BJ (cell line): ENCODE data around the gene SNX30. TPM values are rescaled to one million over a fixed set of nuclear protein-coding genes. Genes with fewer than 3 reads are reported as not detected.

Experiments used
- CTCF ChIA-PET: fragments of 350-600 bp; formaldehyde crosslinking; extraction: SDS; loops from one replicate; lab custom pipeline; 2021; ENCODE audit warnings: antibody characterized with exemption, inconsistent platforms; lab: Yijun Ruan, JAX
- POLR2A ChIA-PET: fragments of 300-600 bp; sonication (Branson Sonifier 250); formaldehyde crosslinking; extraction: SDS; loops from one replicate; lab custom pipeline; 2021; ENCODE audit warnings: antibody characterized with exemption; lab: Charles Lee
- DNase-seq: peaks from one replicate; pipeline ENCODE4 v3.0.0-alpha.2; 2011; ENCODE audit warnings: low read depth
- H3K27me3 ChIP-seq: 2 replicates; pipeline ENCODE4 v1.6.0; 2011; ENCODE audit warnings: low read length; ENCODE audit not compliant: control insufficient read depth, insufficient read depth
- H3K36me3 ChIP-seq: 2 replicates; pipeline ENCODE4 v1.5.1; 2011; ENCODE audit warnings: low read length; ENCODE audit not compliant: control insufficient read depth, insufficient read depth
- H3K4me3 ChIP-seq: 2 replicates; pipeline ENCODE4 v1.5.1; 2011; ENCODE audit warnings: low read depth, mild to moderate bottlenecking, control low read depth, low read length
- polyA plus RNA-seq: library from polyadenylated mRNA; depleted of rRNA; stranded (reverse); fragments of >200 nt; gene quantifications from 2 replicates; pipeline ENCODE4 v1.2.3, GENCODE V29; 2011
- TF ChIP-seq, protein P1 (sequence below): IDR thresholded peaks from 2 replicates; pipeline ENCODE4 v1.5.1; 2011; ENCODE audit warnings: low read depth, mild to moderate bottlenecking, control low read depth, inconsistent platforms, low read length, moderate library complexity; ENCODE audit not compliant: insufficient read depth

SNX30 gene
- polyA plus RNA-seq, 1 experiment, result 6.1 TPM

DNA sequence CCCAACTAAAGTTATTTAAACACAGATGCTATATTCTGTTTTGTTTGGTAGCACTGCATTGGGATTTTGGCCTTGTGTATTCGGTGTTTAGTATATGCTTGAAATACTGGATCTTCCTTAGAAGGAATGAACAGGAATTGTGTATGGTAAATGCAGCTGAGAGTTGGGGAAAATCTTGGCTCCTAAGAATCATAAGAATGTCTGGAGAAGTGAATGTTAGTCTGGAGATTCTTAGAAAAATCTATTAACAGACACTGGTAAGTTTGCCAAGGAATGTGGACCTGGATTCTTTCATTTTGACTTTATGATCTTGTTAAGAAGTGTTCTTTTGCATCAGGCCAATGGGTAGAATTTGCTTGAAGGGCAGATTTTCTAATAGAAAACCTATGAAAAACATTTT is 38.9 kb downstream of the SNX30 start:
- peak; percentile 62 for DNase-seq
- CTCF ChIA-PET, result interaction anchor here (1.8 kb wide), 1 partner anchor 36 kb away, joined by 3 read pairs; no protein-coding TSS in a partner anchor
- no peaks in the 10 kb centered on the region for H3K36me3 ChIP-seq
- TF ChIP-seq, protein P1, sequence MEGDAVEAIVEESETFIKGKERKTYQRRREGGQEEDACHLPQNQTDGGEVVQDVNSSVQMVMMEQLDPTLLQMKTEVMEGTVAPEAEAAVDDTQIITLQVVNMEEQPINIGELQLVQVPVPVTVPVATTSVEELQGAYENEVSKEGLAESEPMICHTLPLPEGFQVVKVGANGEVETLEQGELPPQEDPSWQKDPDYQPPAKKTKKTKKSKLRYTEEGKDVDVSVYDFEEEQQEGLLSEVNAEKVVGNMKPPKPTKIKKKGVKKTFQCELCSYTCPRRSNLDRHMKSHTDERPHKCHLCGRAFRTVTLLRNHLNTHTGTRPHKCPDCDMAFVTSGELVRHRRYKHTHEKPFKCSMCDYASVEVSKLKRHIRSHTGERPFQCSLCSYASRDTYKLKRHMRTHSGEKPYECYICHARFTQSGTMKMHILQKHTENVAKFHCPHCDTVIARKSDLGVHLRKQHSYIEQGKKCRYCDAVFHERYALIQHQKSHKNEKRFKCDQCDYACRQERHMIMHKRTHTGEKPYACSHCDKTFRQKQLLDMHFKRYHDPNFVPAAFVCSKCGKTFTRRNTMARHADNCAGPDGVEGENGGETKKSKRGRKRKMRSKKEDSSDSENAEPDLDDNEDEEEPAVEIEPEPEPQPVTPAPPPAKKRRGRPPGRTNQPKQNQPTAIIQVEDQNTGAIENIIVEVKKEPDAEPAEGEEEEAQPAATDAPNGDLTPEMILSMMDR, result no peak
- no peak overlapping the region for H3K4me3 ChIP-seq
- POLR2A ChIA-PET, result interaction anchor here (0.5 to 0.6 kb wide), 2 partner anchors 70 to 389 kb away, joined by 5 read pairs; no protein-coding TSS in a partner anchor
- H3K27me3 ChIP-seq, result no peaks in the 10 kb centered on the region

DNA sequence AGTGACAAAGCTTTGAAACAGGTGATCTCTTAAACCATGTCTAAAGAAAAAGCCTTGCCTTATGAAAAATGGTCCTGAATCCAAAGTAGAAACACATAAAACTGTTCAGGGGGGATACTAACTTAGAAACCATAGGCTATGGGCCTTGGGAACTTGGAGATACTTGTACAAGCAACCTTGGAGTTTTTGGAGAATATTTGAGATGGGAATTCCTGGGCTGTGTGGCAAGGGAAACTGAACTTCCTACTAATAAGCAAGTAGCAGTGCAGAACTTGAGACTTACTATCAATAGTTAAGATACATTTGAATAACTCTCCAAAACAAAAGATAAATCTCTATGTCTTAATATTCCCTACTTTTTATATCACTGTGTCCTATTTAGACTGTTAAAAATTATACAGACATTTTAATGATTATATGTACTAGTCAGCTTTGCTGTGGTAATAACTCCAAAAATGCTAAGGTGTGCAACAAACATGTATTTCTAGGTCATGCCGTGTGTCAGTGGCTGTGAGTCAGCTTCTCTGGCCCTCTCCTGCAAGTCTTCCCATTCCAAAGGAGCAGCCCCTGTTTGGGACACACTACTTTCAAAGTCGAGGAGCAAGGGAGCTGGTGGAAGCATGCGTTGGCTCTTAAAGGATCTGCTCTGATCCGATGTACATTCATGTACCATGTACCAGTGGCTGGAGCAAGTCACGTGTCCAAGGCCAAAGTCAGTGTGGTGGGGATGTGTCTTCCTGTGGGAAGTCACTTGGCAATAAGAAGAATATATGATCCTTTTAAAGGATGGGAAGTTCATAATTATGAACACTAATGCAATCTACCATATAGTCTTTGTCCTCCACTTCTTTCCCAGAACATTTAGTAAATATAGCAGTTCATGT is 39.6 kb downstream of the SNX30 start:
- H3K4me3 ChIP-seq, result no peak overlapping the region
- DNase-seq, result no peak
- no peaks in the 10 kb centered on the region for H3K27me3 ChIP-seq
- ChIA-PET POLR2A (interaction anchor here (0.5 kb wide), 1 partner anchor 71 kb away, joined by 5 read pairs; no protein-coding TSS in a partner anchor), CTCF (interaction anchor here (0.7 to 1.8 kb wide), 2 partner anchors 36 to 48 kb away, joined by 3 read pairs; no protein-coding TSS in a partner anchor)
- TF ChIP-seq, protein P1, result no peak
- H3K36me3 ChIP-seq, result no peaks in the 10 kb centered on the region

DNA sequence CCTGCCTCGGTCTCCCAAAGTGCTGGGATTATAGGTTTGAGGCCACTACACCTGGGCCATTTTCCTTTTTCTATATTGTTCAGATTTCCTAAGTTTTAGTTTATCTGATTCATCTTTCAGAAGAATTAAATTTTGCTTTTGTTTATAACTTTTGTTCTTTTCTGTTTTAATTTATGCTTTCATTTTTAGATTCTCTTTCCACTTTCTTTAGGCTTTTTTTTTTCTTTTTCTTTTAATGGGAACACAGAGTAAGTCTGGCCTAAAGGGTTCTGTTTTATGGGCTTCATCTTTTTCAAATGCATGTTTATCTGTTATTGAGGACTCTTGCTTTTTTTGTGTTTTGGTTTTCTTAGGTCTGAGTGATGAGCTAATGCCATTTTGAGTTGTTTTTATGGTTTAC is 42.1 kb downstream of the SNX30 start:
- Histone ChIP-seq H3K36me3 (no peaks in the 10 kb centered on the region), H3K4me3 (no peak overlapping the region), H3K27me3 (no peaks in the 10 kb centered on the region)
- TF ChIP-seq, protein P1, result no peak
- DNase-seq, result no peak
- ChIA-PET POLR2A (no interaction called here), CTCF (interaction anchor here (0.6 to 2.9 kb wide), 10 partner anchors 9 to 81 kb away, joined by 3 to 15 read pairs (median 4); partner anchors contain the start of gene SNX30)

DNA sequence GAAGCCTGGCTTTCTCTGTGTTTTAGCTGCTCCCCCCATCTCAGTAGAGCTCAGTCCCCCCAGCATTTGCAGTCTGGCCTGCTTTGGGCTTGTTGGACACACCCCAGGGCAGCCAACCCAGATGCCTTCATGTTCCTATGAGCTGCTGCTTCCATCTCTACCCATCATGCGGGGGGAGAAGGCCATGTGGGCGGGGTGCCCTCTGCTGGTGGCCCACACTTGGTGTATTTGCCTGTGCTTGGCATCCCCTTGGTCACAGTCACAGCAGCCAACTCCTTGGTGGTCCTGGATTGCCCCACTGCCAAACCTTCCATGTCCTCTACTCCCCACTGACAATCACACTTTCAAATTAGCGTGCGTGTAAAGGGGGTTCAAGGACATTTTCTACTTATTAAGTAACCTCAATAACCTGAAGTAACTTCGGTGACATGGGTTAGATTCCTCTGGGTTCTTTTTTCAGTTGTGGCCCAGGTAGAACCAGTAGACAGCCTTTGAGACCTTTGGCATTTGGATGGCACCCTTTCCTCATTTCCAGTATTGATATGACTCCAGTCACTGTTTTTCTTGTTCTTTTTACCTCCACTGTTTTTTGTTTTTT is 42.8 kb downstream of the SNX30 start:
- ChIA-PET POLR2A (no interaction called here), CTCF (interaction anchor here (0.6 to 2.9 kb wide), 10 partner anchors 10 to 82 kb away, joined by 3 to 15 read pairs (median 4); partner anchors contain the start of gene SNX30)
- no peaks in the 10 kb centered on the region for H3K36me3 ChIP-seq
- H3K27me3 ChIP-seq, result no peaks in the 10 kb centered on the region
- TF ChIP-seq, protein P1, result peak; percentile 87
- DNase-seq, result no peak
- no peak overlapping the region for H3K4me3 ChIP-seq

DNA sequence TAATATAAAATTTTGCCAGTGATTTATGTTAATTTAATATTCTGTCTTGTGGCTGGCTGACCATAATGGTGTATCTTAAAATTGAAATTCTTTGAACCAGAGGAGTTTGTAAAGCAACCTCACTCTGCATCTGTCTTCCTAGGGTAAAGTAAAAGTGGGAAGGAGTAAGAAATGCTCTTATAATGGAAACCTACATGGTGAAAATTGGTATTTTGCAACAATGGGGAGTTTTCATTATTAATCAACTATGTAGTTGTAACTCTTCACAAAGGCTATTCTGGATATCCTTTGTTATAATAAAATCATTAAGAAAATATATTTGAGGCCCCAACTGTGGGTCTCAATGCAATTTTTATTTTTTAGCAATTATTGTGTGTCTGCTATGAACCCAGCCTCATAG is 44.2 kb downstream of the SNX30 start:
- POLR2A ChIA-PET, result no interaction called here
- CTCF ChIA-PET, result no interaction called here
- no peak for DNase-seq
- Histone ChIP-seq H3K36me3 (no peaks in the 10 kb centered on the region), H3K4me3 (no peak overlapping the region), H3K27me3 (no peaks in the 10 kb centered on the region)
- TF ChIP-seq, protein P1, result no peak
